ENCODE data around the gene SURF4.

The SURF4 gene

GRCh38 chr9:133401588-133401987, 25.7 kb upstream of the SURF4 start:
- Histone ChIP-seq H3K9ac (ENCODE audit: low read depth, low read length) (no peak overlapping the region), H4K20me1 (ENCODE audit: insufficient read depth, low read length) (peaks cover 8% of the 10 kb centered on the region), H3K27me3 (ENCODE audit: insufficient read depth, low read length, poor library complexity) (no peaks in the 10 kb centered on the region), H3K4me3 (ENCODE audit: low read depth in 1 of 2, low read length in 2 of 2) (no peak overlapping the region), H3K79me2 (ENCODE audit: insufficient read depth, low read length) (no peaks in the 10 kb centered on the region), H3K27ac (ENCODE audit: low read length) (no peak overlapping the region), H3K4me1 (ENCODE audit: insufficient read depth, low read length) (no peaks in the 10 kb centered on the region), H3K9me3 (ENCODE audit: insufficient read depth, low read length, severe bottlenecking) (no peaks in the 10 kb centered on the region), H2AFZ (ENCODE audit: low read depth, low read length) (no peak overlapping the region), H3K36me3 (ENCODE audit: insufficient read depth, low read length) (peaks cover 24% of the 10 kb centered on the region), H3K4me2 (ENCODE audit: insufficient read depth, low read length) (no peak overlapping the region)
- DNase-seq (no peak), ATAC-seq (ENCODE audit: insufficient read depth, low read depth) (no peak)
- TF ChIP-seq EZH2 (IDR thresholded peaks at IDR 0.05; ENCODE audit: borderline replicate concordance, low read depth, low read length, severe bottlenecking), result no peak
- TF ChIP-seq, protein P1, sequence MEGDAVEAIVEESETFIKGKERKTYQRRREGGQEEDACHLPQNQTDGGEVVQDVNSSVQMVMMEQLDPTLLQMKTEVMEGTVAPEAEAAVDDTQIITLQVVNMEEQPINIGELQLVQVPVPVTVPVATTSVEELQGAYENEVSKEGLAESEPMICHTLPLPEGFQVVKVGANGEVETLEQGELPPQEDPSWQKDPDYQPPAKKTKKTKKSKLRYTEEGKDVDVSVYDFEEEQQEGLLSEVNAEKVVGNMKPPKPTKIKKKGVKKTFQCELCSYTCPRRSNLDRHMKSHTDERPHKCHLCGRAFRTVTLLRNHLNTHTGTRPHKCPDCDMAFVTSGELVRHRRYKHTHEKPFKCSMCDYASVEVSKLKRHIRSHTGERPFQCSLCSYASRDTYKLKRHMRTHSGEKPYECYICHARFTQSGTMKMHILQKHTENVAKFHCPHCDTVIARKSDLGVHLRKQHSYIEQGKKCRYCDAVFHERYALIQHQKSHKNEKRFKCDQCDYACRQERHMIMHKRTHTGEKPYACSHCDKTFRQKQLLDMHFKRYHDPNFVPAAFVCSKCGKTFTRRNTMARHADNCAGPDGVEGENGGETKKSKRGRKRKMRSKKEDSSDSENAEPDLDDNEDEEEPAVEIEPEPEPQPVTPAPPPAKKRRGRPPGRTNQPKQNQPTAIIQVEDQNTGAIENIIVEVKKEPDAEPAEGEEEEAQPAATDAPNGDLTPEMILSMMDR (IDR thresholded peaks at IDR 0.05; ENCODE audit: borderline replicate concordance, extremely low read depth, low read length, poor library complexity, severe bottlenecking), result no peak

GRCh38 chr9:133400292-133400691, 24.4 kb upstream of the SURF4 start:
- H3K4me1 ChIP-seq (ENCODE audit: insufficient read depth, low read length), result no peaks in the 10 kb centered on the region
- no peak overlapping the region for H2AFZ ChIP-seq (ENCODE audit: low read depth, low read length)
- no peak overlapping the region for H3K27ac ChIP-seq (ENCODE audit: low read length)
- peaks cover 11% of the 10 kb centered on the region for H3K36me3 ChIP-seq (ENCODE audit: insufficient read depth, low read length)
- no peaks in the 10 kb centered on the region for H3K9me3 ChIP-seq (ENCODE audit: insufficient read depth, low read length, severe bottlenecking)
- H3K9ac ChIP-seq (ENCODE audit: low read depth, low read length), result no peak overlapping the region
- ATAC-seq (ENCODE audit: insufficient read depth, low read depth) (no peak), DNase-seq (no peak)
- H4K20me1 ChIP-seq (ENCODE audit: insufficient read depth, low read length), result peaks cover 6% of the 10 kb centered on the region; the same call in 1 of the 2 replicates
- no peaks in the 10 kb centered on the region for H3K27me3 ChIP-seq (ENCODE audit: insufficient read depth, low read length, poor library complexity)
- TF ChIP-seq, protein P1 (IDR thresholded peaks at IDR 0.05; ENCODE audit: borderline replicate concordance, extremely low read depth, low read length, poor library complexity, severe bottlenecking), result no peak
- TF ChIP-seq EZH2 (IDR thresholded peaks at IDR 0.05; ENCODE audit: borderline replicate concordance, low read depth, low read length, severe bottlenecking), result no peak
- no peaks in the 10 kb centered on the region for H3K79me2 ChIP-seq (ENCODE audit: insufficient read depth, low read length)
- H3K4me3 ChIP-seq (ENCODE audit: low read depth in 1 of 2, low read length in 2 of 2), result no peak overlapping the region
- no peak overlapping the region for H3K4me2 ChIP-seq (ENCODE audit: insufficient read depth, low read length)

DNA sequence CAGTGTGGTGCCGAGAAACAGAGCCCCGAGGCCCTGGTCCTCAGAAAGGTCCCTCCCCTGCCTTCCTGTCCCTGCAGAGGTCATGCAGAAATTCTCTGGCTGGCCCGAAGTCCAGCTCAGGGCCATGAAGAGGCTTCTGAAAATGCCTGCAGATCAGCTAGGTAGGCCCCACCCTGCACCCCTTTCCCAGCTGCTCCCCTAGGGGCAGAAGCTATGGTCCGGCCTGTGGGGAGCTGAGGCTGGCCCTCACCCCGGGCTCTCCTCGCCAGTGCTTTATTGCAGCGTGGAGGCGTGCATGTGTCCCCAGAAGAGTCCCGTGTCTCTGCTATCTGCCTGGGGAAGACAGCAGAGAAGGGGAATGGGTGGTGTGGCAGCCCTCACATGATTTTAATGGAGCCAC, 22.0 kb upstream of the SURF4 start:
- no peak for DNase-seq
- Histone ChIP-seq H4K20me1 (ENCODE audit: insufficient read depth, low read length) (no peaks in the 10 kb centered on the region), H3K27me3 (ENCODE audit: insufficient read depth, low read length, poor library complexity) (no peaks in the 10 kb centered on the region), H2AFZ (ENCODE audit: low read depth, low read length) (no peak overlapping the region), H3K79me2 (ENCODE audit: insufficient read depth, low read length) (no peaks in the 10 kb centered on the region), H3K4me2 (ENCODE audit: insufficient read depth, low read length) (no peak overlapping the region), H3K4me1 (ENCODE audit: insufficient read depth, low read length) (no peaks in the 10 kb centered on the region), H3K9me3 (ENCODE audit: insufficient read depth, low read length, severe bottlenecking) (no peaks in the 10 kb centered on the region), H3K4me3 (ENCODE audit: low read depth in 1 of 2, low read length in 2 of 2) (no peak overlapping the region), H3K9ac (ENCODE audit: low read depth, low read length) (no peak overlapping the region), H3K36me3 (ENCODE audit: insufficient read depth, low read length) (no peaks in the 10 kb centered on the region), H3K27ac (ENCODE audit: low read length) (no peak overlapping the region)
- ATAC-seq (ENCODE audit: insufficient read depth, low read depth), result no peak
- TF ChIP-seq, protein P1 (IDR thresholded peaks at IDR 0.05; ENCODE audit: borderline replicate concordance, extremely low read depth, low read length, poor library complexity, severe bottlenecking), result no peak
- no peak for TF ChIP-seq EZH2 (IDR thresholded peaks at IDR 0.05; ENCODE audit: borderline replicate concordance, low read depth, low read length, severe bottlenecking)

DNA sequence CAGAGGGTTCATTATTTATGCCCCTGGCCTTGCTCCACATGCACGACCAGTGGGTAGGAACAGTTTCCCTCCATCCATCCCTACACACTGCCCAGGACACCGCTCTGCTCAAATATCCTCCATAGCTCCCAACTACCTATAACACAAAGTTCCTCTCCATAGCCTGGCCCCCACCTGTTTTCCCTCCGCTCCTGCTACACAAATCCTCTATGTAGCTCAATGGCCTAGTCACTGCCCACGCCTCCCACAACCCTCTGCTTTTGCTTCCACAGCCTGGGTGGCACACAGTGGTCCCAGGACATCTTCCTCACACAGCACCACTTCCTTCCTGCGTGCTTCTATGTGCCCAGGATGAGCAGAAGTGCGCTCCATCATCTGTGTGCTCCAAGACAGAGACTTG, 21.5 kb upstream of the SURF4 start:
- H3K9me3 ChIP-seq (ENCODE audit: insufficient read depth, low read length, severe bottlenecking), result no peaks in the 10 kb centered on the region

More for the DNA sequence above, 21.5 kb upstream of the SURF4 start:
- Histone ChIP-seq H3K27me3 (ENCODE audit: insufficient read depth, low read length, poor library complexity) (no peaks in the 10 kb centered on the region), H3K9ac (ENCODE audit: low read depth, low read length) (no peak overlapping the region), H3K27ac (ENCODE audit: low read length) (no peak overlapping the region), H3K36me3 (ENCODE audit: insufficient read depth, low read length) (no peaks in the 10 kb centered on the region), H4K20me1 (ENCODE audit: insufficient read depth, low read length) (no peaks in the 10 kb centered on the region), H3K4me3 (ENCODE audit: low read depth in 1 of 2, low read length in 2 of 2) (no peak overlapping the region), H3K79me2 (ENCODE audit: insufficient read depth, low read length) (no peaks in the 10 kb centered on the region), H2AFZ (ENCODE audit: low read depth, low read length) (no peak overlapping the region), H3K4me1 (ENCODE audit: insufficient read depth, low read length) (no peaks in the 10 kb centered on the region), H3K4me2 (ENCODE audit: insufficient read depth, low read length) (no peak overlapping the region)
- TF ChIP-seq EZH2 (IDR thresholded peaks at IDR 0.05; ENCODE audit: borderline replicate concordance, low read depth, low read length, severe bottlenecking), result no peak
- TF ChIP-seq, protein P1 (IDR thresholded peaks at IDR 0.05; ENCODE audit: borderline replicate concordance, extremely low read depth, low read length, poor library complexity, severe bottlenecking), result no peak
- DNase-seq, result no peak
- ATAC-seq (ENCODE audit: insufficient read depth, low read depth), result no peak
